Measurements from ENCODE around the gene CDK10.

Gene CDK10

GRCh38 chr16:89716916-89717687, 30.6 kb downstream of the CDK10 start:
- DNase-seq: no peak

- DNase-seq: no peak
Observed at GRCh38 chr16:89717688-89718505, 31.4 kb downstream of the CDK10 start.

GRCh38 chr16:89720551-89720812, 34.0 kb downstream of the CDK10 start:
- DNase-seq: no peak

- DNase-seq: peak; percentile 88
Observed at GRCh38 chr16:89720813-89721545, 34.5 kb downstream of the CDK10 start, which contains the start of the genes VPS9D1 and ZNF276. Gene VPS9D1, minus strand, starts transcription at chr16:89720898. Its CDS starts 37 bp downstream, at chr16:89720861. Gene ZNF276, plus strand, starts transcription at chr16:89721537. Its CDS starts 104 bp downstream, at chr16:89721641.

- DNase-seq: peak; percentile 86
Observed at GRCh38 chr16:89721546-89722391, 35.3 kb downstream of the CDK10 start.

- DNase-seq: peak; percentile 76
Observed at GRCh38 chr16:89722392-89723278, 36.1 kb downstream of the CDK10 start.

- DNase-seq: peak; percentile 79
Observed at GRCh38 chr16:89723279-89724250, 37.1 kb downstream of the CDK10 start.

GRCh38 chr16:89727406-89728120, 41.1 kb downstream of the CDK10 start:
- no peak for DNase-seq

GRCh38 chr16:89729293-89729692, 42.8 kb downstream of the CDK10 start:
- DNase-seq: no peak

- DNase-seq: no peak
Observed at GRCh38 chr16:89729863-89730593, 43.5 kb downstream of the CDK10 start.

GRCh38 chr16:89730610-89731234, 44.2 kb downstream of the CDK10 start:
- no peak for DNase-seq

- DNase-seq: no peak
Observed at GRCh38 chr16:89732142-89732917, 45.8 kb downstream of the CDK10 start.

- no peak for DNase-seq
Observed at GRCh38 chr16:89732918-89733242, 46.4 kb downstream of the CDK10 start.

- DNase-seq: no peak
Observed at GRCh38 chr16:89733322-89733721, 46.8 kb downstream of the CDK10 start.

- DNase-seq: no peak
Observed at GRCh38 chr16:89733792-89734191, 47.3 kb downstream of the CDK10 start.

- DNase-seq: no peak
Observed at GRCh38 chr16:89736554-89736953, 50.1 kb downstream of the CDK10 start.

- no peak for DNase-seq
Observed at GRCh38 chr16:89737341-89738071, 51.0 kb downstream of the CDK10 start.

Data from stimulated activated CD8-positive, alpha-beta memory T cell treated with anti-CD3 and anti-CD28 coated beads, Interleukin-4, amount 100 ng/mL, for 48 hours (primary cell).